ENCODE results near the gene ECT2L.

DNA sequence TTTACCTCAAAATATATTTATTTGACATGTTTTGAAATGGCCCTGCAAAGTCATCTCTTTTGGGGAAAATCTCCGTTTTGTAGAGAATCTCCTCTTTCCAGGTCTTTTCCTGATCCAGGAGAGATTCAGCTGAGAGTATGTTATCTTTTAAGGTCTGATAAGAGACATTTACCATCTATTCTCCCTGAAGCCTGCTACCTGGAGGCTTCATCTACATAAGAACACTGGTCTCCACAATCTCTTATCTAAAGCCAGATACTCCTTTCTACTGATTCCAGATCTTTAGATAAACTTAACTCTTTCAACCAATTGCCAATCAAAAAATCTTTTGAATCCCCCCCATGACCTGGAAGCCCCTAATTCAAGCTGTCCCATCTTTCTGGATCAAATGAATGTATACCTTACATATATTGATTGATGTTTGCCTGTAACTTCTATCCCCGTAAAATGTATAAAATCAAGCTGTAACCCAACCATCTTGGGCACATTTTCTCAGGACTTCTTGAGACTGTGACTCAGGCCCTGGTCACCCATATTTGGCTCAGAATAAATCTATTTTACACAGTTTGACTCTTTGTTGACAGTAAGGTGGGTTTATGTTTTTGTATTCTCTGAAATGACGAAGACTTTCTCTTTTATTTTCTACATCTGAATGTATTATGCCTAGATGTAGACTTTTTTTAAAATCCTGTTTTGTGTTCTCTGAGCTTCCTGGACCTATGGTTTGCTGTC is 95.5 kb downstream of the ECT2L start:
- TF ChIP-seq CTCF (IDR thresholded peaks at IDR 0.05) (no peak), POLR2A (IDR thresholded peaks at IDR 0.05) (no peak)

Measured in heart left ventricle (tissue), 13 donors.